Lower leg skin (tissue), 3 donors: Measurements from ENCODE around the gene GPRIN2.
"Not testable (repeated sequence)": the region's sequence is repeated elsewhere in the genome, so short reads cannot be mapped to it uniquely, and the experiment has no call there.

Experiments
- POLR2A ChIP-seq, 2 donors: fragments of 450-650 bp; IDR thresholded peaks; one replicate each; pipeline ENCODE4 v1.6.1; 2016 to 2017; ENCODE audit warnings: antibody characterized with exemption in 2 of 2, mild to moderate bottlenecking in 1 of 2, moderate library complexity in 1 of 2
- TF ChIP-seq, protein P1 (sequence below), 3 donors: fragments of 450-650 bp; IDR thresholded peaks; one replicate each; pipeline ENCODE4 v1.5.1; 2016; ENCODE audit warnings: antibody characterized with exemption in 3 of 3, mild to moderate bottlenecking in 3 of 3, moderate library complexity in 2 of 3

DNA sequence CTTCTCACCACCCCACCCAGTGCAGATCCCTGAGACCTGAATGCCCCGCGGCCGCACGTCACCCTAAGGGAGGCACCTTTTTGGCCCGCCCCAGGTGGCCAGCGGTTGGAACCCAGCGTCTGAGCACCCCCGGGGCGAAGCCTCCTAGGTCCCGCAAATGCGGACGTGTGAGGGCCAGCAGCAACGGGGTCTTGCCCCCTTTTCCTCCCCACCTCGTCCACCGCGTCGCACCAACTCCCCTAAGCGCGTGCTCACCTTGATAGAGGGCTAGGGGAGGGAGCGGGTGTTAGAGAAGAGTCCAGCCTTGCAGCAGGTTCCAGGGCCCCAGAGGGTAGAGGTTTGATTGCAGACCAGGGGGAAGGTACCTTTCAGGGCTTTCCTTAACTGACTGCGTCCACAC, 22.9 kb upstream of the GPRIN2 start:
- TF ChIP-seq, protein P1, sequence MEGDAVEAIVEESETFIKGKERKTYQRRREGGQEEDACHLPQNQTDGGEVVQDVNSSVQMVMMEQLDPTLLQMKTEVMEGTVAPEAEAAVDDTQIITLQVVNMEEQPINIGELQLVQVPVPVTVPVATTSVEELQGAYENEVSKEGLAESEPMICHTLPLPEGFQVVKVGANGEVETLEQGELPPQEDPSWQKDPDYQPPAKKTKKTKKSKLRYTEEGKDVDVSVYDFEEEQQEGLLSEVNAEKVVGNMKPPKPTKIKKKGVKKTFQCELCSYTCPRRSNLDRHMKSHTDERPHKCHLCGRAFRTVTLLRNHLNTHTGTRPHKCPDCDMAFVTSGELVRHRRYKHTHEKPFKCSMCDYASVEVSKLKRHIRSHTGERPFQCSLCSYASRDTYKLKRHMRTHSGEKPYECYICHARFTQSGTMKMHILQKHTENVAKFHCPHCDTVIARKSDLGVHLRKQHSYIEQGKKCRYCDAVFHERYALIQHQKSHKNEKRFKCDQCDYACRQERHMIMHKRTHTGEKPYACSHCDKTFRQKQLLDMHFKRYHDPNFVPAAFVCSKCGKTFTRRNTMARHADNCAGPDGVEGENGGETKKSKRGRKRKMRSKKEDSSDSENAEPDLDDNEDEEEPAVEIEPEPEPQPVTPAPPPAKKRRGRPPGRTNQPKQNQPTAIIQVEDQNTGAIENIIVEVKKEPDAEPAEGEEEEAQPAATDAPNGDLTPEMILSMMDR (IDR thresholded peaks at IDR 0.05): not testable (repeated sequence)
- not testable (repeated sequence) for TF ChIP-seq POLR2A (IDR thresholded peaks at IDR 0.05)
